ENCODE data around the gene MED27.

DNA sequence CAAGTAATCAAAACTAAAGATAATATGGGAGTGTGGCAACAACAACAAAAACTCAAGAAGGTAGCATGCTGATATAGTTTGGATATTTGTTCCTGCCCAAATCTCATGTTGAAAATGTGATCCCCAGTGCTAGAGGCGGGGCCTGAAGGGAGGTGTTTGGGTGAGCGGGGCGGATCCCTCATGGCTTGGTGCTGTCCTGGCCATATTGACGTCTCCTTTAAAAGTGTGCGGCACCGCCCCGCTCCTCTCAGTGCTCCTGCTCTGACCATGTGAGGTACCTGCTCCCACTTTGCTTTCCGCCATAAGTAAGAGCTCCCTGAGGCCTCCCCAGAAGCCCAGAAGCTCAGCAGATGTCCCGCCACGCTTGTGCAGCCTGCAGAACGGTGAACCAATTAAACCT is 25.6 kb downstream of the MED27 start:
- TF ChIP-seq EZH2 (IDR thresholded peaks at IDR 0.05; ENCODE audit: borderline replicate concordance) (no peak), EZH2phosphoT487 (IDR thresholded peaks at IDR 0.05; ENCODE audit: low read depth, severe bottlenecking, unreplicated experiment) (no peak)
- TF ChIP-seq, protein P1, sequence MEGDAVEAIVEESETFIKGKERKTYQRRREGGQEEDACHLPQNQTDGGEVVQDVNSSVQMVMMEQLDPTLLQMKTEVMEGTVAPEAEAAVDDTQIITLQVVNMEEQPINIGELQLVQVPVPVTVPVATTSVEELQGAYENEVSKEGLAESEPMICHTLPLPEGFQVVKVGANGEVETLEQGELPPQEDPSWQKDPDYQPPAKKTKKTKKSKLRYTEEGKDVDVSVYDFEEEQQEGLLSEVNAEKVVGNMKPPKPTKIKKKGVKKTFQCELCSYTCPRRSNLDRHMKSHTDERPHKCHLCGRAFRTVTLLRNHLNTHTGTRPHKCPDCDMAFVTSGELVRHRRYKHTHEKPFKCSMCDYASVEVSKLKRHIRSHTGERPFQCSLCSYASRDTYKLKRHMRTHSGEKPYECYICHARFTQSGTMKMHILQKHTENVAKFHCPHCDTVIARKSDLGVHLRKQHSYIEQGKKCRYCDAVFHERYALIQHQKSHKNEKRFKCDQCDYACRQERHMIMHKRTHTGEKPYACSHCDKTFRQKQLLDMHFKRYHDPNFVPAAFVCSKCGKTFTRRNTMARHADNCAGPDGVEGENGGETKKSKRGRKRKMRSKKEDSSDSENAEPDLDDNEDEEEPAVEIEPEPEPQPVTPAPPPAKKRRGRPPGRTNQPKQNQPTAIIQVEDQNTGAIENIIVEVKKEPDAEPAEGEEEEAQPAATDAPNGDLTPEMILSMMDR (IDR thresholded peaks at IDR 0.05; ENCODE audit: poor library complexity), result no peak

Measured in hepatocyte (in vitro differentiated cells).